NCI-H774 (cell line): Measurements from ENCODE around the gene CDH23.

Experiments used
- DNase-seq: peaks from one replicate; lab custom pipeline; 2025; lab: John Stamatoyannopoulos, UW

The CDH23 gene

DNA sequence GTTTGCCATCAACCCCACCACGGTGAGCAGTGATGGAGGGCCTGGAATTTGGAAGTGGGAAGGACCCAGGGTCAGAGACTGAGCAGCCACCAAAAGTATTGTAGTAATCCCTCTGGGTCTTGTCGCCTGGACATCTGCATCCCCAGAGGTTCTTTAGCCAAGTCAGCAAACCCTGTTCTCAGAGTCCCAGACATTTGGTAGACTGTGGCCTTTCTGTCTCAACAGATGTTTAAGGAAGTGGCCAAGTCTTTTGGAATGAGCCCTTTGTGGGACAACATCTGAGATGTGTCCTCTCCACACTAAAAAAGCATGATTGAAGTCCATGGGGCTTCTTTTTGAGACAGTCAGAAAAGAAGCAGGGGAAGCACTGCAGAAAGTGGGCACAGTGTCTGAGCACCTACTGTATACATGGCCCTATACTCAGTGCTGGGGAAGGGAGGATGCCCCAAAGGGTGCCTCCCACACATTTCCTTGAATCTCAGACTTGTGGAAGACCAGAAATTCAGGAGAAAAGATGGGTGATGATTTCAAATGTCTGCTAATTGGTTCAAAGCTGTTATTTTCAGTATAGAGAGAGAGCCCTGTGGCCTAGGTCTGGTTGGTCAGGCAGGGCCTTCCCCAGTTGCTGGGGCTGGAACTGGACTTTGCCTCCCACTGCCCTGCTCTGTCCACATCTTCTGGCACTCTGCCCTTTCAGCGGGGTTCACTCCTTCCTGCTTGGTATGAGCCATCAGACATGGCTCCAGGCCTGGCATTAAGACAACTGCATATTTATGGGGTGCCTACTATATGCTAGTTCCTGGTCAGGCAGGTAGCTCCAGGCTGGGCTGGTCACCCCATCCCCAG lies 403.1 kb downstream of the CDH23 start:
- no peak for DNase-seq

- DNase-seq = no peak
Measured at GRCh38 chr10:71801361-71801760, 404.6 kb downstream of the CDH23 start.

DNA sequence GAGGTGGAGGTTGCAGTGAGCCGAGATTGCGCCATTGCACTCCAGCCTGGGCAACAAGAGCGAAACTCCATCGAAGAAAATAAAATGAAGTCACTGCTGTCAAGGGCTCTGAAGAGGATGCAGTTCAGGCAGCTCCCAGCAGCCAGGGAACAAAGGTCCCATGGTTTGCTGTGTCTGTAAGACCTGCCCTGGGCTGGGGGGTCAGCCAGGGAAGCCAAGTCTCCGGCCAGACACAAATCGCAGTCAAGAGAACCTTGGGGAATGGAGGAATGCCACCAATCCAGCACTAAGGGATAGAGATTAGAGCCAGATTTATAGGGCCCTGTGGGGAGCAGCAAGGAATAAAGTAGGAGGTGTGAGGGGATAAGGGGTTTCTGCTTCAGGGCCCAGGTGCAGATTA lies 405.5 kb downstream of the CDH23 start:
- DNase-seq = no peak

DNA sequence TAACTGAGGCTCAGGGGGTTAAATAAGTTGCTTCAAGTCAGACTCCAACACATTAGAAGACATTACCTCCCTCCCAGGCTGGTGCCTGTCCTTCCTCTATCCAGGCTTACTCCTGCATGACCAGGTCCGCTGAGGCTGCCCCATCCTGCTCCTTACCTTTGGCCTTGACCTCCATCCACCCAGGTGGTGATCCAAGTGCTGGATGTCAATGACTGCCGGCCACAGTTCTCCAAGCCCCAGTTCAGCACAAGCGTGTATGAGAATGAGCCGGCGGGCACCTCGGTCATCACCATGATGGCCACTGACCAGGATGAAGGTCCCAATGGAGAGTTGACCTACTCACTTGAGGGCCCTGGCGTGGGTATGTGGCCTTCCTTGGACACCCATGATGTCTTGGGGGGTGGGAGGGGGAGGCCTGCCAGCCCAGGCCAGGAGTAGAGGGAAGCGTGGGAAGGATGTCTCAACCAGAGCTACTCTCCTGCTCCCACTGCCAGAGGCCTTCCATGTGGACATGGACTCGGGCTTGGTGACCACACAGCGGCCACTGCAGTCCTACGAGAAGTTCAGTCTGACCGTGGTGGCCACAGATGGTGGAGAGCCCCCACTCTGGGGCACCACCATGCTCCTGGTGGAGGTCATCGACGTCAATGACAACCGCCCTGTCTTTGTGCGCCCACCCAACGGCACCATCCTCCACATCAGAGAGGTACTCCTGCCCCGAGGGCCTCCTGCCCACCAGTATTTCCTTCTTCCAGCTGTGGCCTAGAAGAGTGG lies 406.2 kb downstream of the CDH23 start:
- no peak for DNase-seq

- DNase-seq = no peak
Measured at GRCh38 chr10:71804077-71804476, 407.4 kb downstream of the CDH23 start.

DNA sequence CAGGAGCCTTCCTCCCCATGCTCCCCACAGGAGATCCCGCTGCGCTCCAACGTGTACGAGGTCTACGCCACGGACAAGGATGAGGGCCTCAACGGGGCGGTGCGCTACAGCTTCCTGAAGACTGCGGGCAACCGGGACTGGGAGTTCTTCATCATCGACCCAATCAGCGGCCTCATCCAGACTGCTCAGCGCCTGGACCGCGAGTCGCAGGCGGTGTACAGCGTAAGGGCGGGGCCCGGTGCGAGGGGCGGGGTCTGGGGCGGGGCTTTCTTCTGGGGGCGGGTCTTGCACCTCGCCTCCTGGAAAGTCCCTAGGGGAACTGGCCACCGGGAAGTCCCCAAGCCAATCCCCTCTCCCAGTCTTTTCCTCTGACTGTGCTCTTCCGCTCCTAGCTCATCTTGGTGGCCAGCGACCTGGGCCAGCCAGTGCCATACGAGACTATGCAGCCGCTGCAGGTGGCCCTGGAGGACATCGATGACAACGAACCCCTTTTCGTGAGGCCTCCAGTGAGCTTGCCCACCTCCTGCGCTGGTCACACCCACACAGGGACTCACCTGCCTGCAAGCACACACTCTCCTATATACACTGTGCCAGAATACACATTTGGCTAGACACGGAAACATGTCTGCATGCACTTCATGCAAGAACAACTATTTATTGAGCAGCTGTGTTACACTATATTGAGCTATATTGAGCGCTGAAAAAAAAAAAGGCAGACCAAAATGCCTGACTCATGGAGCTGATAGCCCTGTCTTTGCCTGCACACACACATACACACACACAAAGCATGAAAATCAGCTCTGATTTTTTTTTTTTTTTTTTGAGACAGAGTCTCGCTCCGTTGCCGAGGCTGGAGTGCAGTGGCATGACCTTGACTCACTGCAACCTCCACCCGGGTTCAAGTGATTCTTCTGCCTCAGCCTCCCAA lies 409.3 kb downstream of the CDH23 start:
- peak; percentile 91 for DNase-seq

GRCh38 chr10:71806704-71807556 lies 410.2 kb downstream of the CDH23 start:
- DNase-seq = no peak

DNA sequence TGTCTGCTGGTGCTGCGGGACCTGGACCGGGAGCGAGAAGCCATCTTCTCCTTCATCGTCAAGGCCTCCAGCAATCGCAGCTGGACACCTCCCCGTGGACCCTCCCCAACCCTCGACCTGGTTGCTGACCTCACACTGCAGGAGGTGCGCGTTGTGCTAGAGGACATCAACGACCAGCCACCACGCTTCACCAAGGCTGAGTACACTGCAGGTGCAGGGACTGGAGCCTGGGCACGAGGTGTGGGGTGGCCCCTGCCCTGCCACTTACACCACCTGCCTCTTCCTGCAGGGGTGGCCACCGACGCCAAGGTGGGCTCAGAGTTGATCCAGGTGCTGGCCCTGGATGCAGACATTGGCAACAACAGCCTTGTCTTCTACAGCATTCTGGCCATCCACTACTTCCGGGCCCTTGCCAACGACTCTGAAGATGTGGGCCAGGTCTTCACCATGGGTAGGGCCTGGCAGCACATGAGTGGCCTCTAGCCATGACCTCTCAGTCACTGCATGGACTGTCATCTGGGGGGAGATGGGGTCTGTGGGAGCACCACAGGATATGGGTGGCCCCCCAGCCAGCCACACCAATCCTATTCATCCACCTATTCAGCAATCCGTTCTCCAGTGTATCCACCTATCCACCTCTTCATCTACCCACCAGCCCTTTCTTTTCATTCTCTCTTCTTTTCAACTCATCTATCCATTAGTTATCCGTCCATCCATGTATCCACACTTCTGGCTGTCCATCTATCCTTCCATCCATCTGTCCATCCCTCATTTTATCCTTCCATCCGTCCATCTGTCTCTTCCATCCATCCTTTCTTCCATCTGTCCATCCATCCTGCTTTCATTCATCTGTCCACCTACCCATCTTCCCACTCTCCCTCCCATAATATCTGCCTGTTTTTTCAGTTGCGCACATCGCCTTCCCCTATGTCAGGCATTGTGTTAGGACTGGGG lies 411.1 kb downstream of the CDH23 start:
- no peak for DNase-seq

GRCh38 chr10:71809628-71810027 lies 412.9 kb downstream of the CDH23 start:
- DNase-seq = no peak

DNA sequence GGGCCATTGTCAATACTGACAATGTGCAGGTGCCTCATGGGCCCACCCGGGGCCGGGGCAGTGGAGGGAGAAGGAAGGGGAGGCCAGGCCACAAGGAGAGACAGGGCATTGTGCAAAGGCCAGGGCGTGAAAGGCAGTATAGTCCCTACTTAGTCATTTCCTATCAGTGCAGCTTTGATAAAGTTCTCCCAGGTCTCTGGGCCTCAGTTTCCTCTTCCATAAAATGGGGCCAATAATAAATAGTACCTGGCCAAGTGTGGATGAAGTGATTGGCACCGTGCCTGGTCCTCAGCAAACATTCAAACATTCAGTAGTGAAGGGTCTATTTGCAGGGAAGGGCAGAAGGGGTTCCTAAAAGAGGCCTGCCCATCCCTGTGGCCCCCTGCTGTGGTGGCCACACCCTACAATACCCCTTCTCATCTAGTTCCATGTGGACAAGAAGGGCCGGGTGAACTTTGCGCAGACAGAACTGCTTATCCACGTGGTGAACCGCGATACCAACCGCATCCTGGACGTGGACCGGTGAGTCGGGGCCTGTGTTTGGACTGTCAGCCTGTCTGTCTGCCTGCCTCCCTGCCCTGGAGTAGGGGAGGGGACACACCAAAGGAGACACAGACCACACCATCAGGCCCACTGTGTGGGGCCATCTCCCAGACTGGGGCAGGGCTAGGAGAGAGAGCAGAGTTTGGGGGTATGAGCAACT lies 413.5 kb downstream of the CDH23 start:
- DNase-seq = no peak

GRCh38 chr10:71811351-71811750 lies 414.6 kb downstream of the CDH23 start:
- no peak for DNase-seq

- peak; percentile 20 for DNase-seq
Measured at GRCh38 chr10:71812016-71812912, 415.5 kb downstream of the CDH23 start.

DNA sequence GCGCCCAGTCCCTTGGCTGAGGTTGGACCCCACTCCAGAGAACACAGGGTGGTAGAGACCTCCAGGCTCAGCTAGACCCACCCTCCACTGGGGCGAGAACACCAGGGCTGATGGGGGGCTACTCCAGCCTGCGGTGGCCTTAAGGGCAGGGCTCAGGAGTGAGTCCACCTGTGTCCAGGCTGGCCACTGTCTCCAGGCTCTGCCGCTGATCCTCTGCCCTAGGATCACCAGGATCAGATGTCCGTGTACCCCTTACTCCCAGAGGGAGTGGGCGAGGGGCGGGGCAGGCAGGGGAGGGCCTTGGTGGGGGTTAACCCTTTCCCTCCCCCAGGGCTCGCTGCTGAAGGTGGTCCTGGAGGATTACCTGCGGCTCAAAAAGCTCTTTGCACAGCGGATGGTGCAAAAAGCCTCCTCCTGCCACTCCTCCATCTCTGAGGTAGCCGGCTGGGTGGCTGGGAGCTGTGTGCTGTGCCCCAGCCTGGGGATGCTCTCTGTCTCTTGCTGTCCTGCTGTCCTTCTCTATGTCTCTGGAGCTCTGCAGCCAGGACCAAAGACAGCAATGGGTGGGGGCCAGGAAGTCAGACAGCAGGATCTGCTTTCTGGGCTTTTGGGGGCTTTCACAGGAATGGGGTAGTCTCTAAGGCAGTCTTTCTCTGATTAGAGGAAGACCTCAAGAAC lies 416.3 kb downstream of the CDH23 start:
- DNase-seq = no peak

GRCh38 chr10:71814922-71815411 lies 418.2 kb downstream of the CDH23 start:
- no peak for DNase-seq

GRCh38 chr10:71815515-71816130 lies 418.9 kb downstream of the CDH23 start:
- no peak for DNase-seq

- no peak for DNase-seq
Measured at GRCh38 chr10:71816421-71816851, 419.7 kb downstream of the CDH23 start.
